Liver (tissue), 3 donors: Measurements from ENCODE around the gene SEMA3C.

Source experiments
- TF ChIP-seq, protein P1 (sequence below): fragments of 150-350 bp; IDR thresholded peaks from 2 replicates; pipeline ENCODE4 v1.5.1; 2017; ENCODE audit warnings: improper control_type of control experiment, low read depth, low read length; ENCODE audit not compliant: missing input control
- TF ChIP-seq, protein P2 (sequence below): IDR thresholded peaks from 2 replicates; pipeline ENCODE4 v1.6.1; 2016; ENCODE audit warnings: antibody characterized with exemption
- donor health status: healthy.
- donor health status: healthy.

DNA sequence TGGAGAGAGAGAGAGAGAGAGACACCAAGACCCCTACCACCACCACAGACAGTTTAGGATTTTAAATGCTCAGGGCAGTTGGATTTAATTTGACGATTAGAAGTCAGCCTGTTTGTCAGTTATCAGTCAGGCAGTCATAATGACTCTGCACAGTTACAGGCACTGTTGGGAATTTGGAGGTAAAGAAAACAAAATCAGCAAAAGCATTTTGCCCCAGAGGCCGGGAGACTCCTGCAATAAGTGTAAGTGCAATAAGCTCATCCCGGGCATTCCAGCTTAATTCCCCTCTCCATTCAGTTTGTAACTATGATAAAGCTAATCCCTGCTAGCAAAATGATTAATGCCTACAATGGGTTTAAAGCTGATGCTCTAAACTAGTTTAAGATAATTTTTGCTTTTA lies 13.5 kb downstream of the SEMA3C start:
- TF ChIP-seq, protein P1, sequence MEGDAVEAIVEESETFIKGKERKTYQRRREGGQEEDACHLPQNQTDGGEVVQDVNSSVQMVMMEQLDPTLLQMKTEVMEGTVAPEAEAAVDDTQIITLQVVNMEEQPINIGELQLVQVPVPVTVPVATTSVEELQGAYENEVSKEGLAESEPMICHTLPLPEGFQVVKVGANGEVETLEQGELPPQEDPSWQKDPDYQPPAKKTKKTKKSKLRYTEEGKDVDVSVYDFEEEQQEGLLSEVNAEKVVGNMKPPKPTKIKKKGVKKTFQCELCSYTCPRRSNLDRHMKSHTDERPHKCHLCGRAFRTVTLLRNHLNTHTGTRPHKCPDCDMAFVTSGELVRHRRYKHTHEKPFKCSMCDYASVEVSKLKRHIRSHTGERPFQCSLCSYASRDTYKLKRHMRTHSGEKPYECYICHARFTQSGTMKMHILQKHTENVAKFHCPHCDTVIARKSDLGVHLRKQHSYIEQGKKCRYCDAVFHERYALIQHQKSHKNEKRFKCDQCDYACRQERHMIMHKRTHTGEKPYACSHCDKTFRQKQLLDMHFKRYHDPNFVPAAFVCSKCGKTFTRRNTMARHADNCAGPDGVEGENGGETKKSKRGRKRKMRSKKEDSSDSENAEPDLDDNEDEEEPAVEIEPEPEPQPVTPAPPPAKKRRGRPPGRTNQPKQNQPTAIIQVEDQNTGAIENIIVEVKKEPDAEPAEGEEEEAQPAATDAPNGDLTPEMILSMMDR, result no peak
- TF ChIP-seq, protein P2, sequence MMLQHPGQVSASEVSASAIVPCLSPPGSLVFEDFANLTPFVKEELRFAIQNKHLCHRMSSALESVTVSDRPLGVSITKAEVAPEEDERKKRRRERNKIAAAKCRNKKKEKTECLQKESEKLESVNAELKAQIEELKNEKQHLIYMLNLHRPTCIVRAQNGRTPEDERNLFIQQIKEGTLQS, result no peak
